H1 (cell line): Measurements from ENCODE around the gene ARPP21. TPM values are rescaled to one million over a fixed set of nuclear protein-coding genes. Genes with fewer than 3 reads are reported as not detected.

Source experiments
- CTBP2 ChIP-seq: IDR thresholded peaks from 2 replicates; pipeline ENCODE4 v1.7.0; 2011; ENCODE audit warnings: borderline replicate concordance, mild to moderate bottlenecking, moderate library complexity, mixed read lengths, low read length; ENCODE audit not compliant: insufficient read depth, insufficient read length
- EP300 ChIP-seq, 2 experiments: IDR thresholded peaks; 1 replicate in 1 of 2; 2 replicates in 1 of 2; pipeline ENCODE4 v1.6.1; 2011 to 2012; ENCODE audit warnings: low read depth in 2 of 2, low read length in 2 of 2, mild to moderate bottlenecking in 2 of 2, borderline replicate concordance in 1 of 2, inconsistent platforms in 1 of 2, moderate library complexity in 1 of 2
- GABPA ChIP-seq: IDR thresholded peaks from 2 replicates; pipeline ENCODE4 v1.6.1; 2011; ENCODE audit warnings: mild to moderate bottlenecking, low read length, moderate library complexity, borderline replicate concordance; ENCODE audit not compliant: insufficient read depth
- KDM5A ChIP-seq: fragments of 200-600 bp; IDR thresholded peaks from 2 replicates; pipeline ENCODE4 v1.7.1; 2012; ENCODE audit warnings: mild to moderate bottlenecking, low read length, inconsistent platforms, mixed read lengths
- YY1 ChIP-seq: IDR thresholded peaks from 2 replicates; pipeline ENCODE4 v1.6.1; 2011; ENCODE audit warnings: low read depth, mild to moderate bottlenecking, low read length
- polyA plus RNA-seq, 7 experiments: library from polyadenylated mRNA; depleted of rRNA in 3 of 7; stranded (reverse) in 5 of 7; unstranded in 2 of 7; fragments of >200 nt in 5 of 7; fragments of 200-250 nt in 2 of 7; gene quantifications; 1 replicate in 5 of 7; 2 replicates in 1 of 7; 4 replicates in 1 of 7; pipeline versions ENCODE4 v1.2.1 to v1.2.3, GENCODE V29; 2011 to 2013; ENCODE audit warnings: missing spikeins in 2 of 7, mixed read lengths in 2 of 7
- total RNA-seq: library from RNA; stranded (reverse); fragmentation: NEBNext Ultra II Directional; extraction: Animal tissue kit (Norgen Biotek cat#: 25700); gene quantifications from 2 replicates; pipeline ENCODE4 v1.2.1, GENCODE V29; 2021

ARPP21 gene
- total and polyA plus RNA-seq, 2 of the 8 experiments (the other 6 are each of a cell fraction or from before 2014, with no cell fraction given) = not detected

DNA sequence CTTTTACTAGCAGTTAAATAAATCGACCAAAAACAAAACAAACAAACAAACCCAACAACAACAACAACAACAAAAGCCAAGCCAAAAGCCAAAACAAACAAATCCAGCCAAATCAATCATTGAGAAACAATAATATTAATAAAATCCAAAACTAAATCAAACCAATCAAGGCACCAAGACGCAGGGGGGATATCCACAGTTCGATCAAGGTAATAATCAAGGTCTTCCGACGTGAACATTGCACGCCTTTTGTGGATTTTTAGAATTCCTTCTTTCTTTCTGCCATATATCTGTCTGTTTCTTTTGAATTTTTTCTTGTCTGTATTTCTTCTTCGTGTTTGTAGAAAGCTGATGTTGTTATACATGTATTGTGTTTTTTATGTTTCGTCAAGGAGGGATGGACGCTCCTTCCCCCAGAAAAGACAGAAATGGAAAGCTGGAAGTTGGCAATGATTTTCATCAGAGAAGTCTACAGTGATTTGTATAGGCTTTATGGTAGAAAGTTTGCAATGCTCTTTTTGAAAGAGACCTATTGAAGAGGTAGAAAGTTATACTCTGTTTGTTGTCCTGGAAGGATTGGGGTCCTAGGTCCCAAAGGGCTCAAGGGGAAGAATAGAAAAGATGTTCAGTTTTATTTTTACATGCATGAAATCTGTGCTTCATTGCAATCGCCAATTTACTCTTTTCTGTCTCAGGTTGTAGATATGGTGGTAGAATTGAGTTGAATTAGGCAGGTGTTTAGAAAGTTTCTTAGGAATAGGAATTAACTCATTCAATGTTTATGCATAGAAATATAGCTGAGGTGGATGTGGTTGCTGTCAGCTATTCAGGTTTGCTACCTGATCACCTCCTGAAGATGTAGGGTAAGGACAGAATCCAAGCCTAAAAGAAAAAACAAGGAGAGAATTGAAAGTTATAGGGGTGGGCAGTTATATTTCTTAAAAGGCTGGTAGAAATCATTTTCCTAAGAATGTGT is 1.2 kb downstream of the ARPP21 start (continued):
- TF ChIP-seq CTBP2 (no peak), EP300 (IDR thresholded peaks at IDR 0.05; ENCODE audit: borderline replicate concordance in 1 of 2, low read depth in 2 of 2, low read length in 2 of 2) (no peak), YY1 (no peak), GABPA (no peak), KDM5A (no peak)
